Neural progenitor cell (in vitro differentiated cells): ENCODE measurements around the gene TSPYL1. TPM values are rescaled to one million over a fixed set of nuclear protein-coding genes. Genes with fewer than 3 reads are reported as not detected.

Experiments used
- DNase-seq: peaks from one replicate; pipeline ENCODE4 v3.0.0-alpha.2; 2016; ENCODE audit warnings: low spot score
- H2AFZ ChIP-seq: fragments of 200-600 bp; sonication (generic); replicated peaks from 2 replicates; pipeline ENCODE4 v1.6.1; 2016; ENCODE audit warnings: antibody characterized with exemption
- H3F3A ChIP-seq: fragments of 200-600 bp; sonication (generic); 2 replicates; pipeline ENCODE4 v1.6.1; 2016; ENCODE audit warnings: antibody characterized with exemption, low read depth
- H3K27ac ChIP-seq: fragments of 200-600 bp; sonication (generic); 2 replicates; pipeline ENCODE4 v1.5.1; 2016; ENCODE audit warnings: mild to moderate bottlenecking
- H3K27me3 ChIP-seq: fragments of 200-600 bp; sonication (generic); 2 replicates; pipeline ENCODE4 v1.6.1; 2016; ENCODE audit warnings: mild to moderate bottlenecking, moderate library complexity
- H3K36me3 ChIP-seq: fragments of 200-600 bp; sonication (generic); 2 replicates; pipeline ENCODE4 v1.5.1; 2016
- H3K4me1 ChIP-seq: fragments of 200-600 bp; sonication (generic); 2 replicates; pipeline ENCODE4 v1.6.1; 2016; ENCODE audit warnings: mixed run types
- H3K4me2 ChIP-seq: fragments of 200-600 bp; sonication (generic); 2 replicates; pipeline ENCODE4 v1.6.1; 2016
- H3K4me3 ChIP-seq: fragments of 200-600 bp; sonication (generic); 2 replicates; pipeline ENCODE4 v1.5.1; 2016
- H3K79me2 ChIP-seq: fragments of 200-600 bp; sonication (generic); 2 replicates; pipeline ENCODE4 v1.6.1; 2016; ENCODE audit warnings: low read depth
- H3K9ac ChIP-seq: fragments of 200-600 bp; sonication (generic); 2 replicates; pipeline ENCODE4 v1.6.1; 2016
- H3K9me3 ChIP-seq: fragments of 200-600 bp; sonication (generic); 2 replicates; pipeline ENCODE4 v1.5.1; 2016; ENCODE audit warnings: low read depth
- H4K20me1 ChIP-seq: fragments of 200-600 bp; sonication (generic); 2 replicates; pipeline ENCODE4 v1.6.1; 2016; ENCODE audit warnings: low read depth
- H3K27ac Mint-ChIP-seq: 3 replicates; pipeline ENCODE4 v1.8.0; 2021; ENCODE audit warnings: mixed read lengths
- H3K27me3 Mint-ChIP-seq: 2 replicates; pipeline ENCODE4 v1.8.0; 2022; ENCODE audit warnings: low read depth, mild to moderate bottlenecking, inconsistent platforms, moderate library complexity, mixed read lengths; ENCODE audit not compliant: insufficient read depth
- H3K36me3 Mint-ChIP-seq: 3 replicates; pipeline ENCODE4 v1.8.0; 2021; ENCODE audit warnings: mixed read lengths
- H3K4me1 Mint-ChIP-seq: 3 replicates; pipeline ENCODE4 v1.8.0; 2021; ENCODE audit warnings: mixed read lengths
- H3K4me3 Mint-ChIP-seq: 3 replicates; pipeline ENCODE4 v1.8.0; 2021; ENCODE audit warnings: mild to moderate bottlenecking, moderate library complexity, mixed read lengths
- H3K9me3 Mint-ChIP-seq: 3 replicates; pipeline ENCODE4 v1.8.0; 2020; ENCODE audit warnings: mixed read lengths
- EZH2 ChIP-seq: fragments of 200-600 bp; sonication (generic); IDR thresholded peaks from 2 replicates; pipeline ENCODE4 v1.6.1; 2017; ENCODE audit warnings: antibody characterized with exemption, mild to moderate bottlenecking, moderate library complexity
- EZH2phosphoT487 ChIP-seq: fragments of 200-600 bp; sonication (generic); IDR thresholded peaks from 2 replicates; pipeline ENCODE4 v1.6.1; 2017; ENCODE audit warnings: antibody characterized with exemption
- total RNA-seq: library from RNA; depleted of rRNA; stranded (reverse); fragments of >200 nt; gene quantifications from 2 replicates; pipeline ENCODE4 v1.2.3, GENCODE V29; 2015; ENCODE audit warnings: low replicate concordance
- TF ChIP-seq, protein P1 (sequence below): fragments of 200-600 bp; sonication (generic); IDR thresholded peaks from 2 replicates; pipeline ENCODE4 v1.5.1; 2017; ENCODE audit warnings: antibody characterized with exemption, mild to moderate bottlenecking

TSPYL1 gene
- total RNA-seq, 1 donor from 2014 or later: 63.0 TPM

DNA sequence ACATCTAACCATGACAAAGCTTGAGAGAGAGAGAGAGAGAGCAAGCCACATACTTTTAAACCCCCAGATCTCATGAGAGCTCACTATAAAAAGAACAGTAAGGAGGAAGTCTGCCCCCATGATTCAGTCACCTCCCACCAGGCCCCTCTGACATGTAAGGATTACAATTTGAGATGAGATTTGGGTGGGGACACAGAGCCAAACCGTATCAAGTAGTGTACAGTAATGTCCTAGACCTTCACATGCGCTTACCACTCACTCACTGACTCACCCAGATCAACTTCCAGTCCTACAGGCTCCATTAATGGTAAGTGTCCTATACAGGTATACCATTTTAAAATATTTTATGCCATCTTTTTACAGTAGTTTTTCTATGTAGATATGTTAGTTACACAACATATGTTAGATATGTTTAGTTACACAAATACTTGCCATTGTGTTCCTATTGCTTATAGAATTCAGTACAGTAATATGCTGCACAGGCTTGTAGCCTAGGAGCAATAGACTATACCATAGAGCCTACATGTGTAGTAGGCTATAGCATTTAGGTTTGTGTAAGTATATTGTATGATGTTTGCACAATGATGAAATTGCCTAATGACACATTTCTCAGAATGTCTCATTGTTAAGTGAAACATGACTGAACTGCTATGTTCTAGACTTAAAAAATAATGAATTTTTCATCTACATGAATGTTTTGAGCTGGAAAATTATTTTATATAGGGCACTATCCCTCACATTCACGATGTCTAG is 11.7 kb downstream of the TSPYL1 start:
- no peaks in the 10 kb centered on the region for H3K27me3 ChIP-seq
- Mint-ChIP-seq H3K4me1 (peaks cover 13% of the 10 kb centered on the region), H3K4me3 (no peak overlapping the region), H3K27ac (no peak overlapping the region), H3K27me3 (peaks cover 2% of the 10 kb centered on the region), H3K9me3 (peaks cover 3% of the 10 kb centered on the region), H3K36me3 (peaks cover 15% of the 10 kb centered on the region)
- H3K27ac ChIP-seq: no peak overlapping the region
- no peaks in the 10 kb centered on the region for H3K36me3 ChIP-seq
- H3K79me2 ChIP-seq: no peaks in the 10 kb centered on the region
- H3K4me1 ChIP-seq: peaks cover 10% of the 10 kb centered on the region
- no peak overlapping the region for H3K4me3 ChIP-seq
- H3K4me2 ChIP-seq: no peak overlapping the region
- H3K9ac ChIP-seq: no peak overlapping the region
- peaks cover 13% of the 10 kb centered on the region for H4K20me1 ChIP-seq
- no peaks in the 10 kb centered on the region for H3K9me3 ChIP-seq
- H2AFZ ChIP-seq: no peak overlapping the region
- H3F3A ChIP-seq: no peaks in the 10 kb centered on the region
- no peak for DNase-seq
- TF ChIP-seq, protein P1, sequence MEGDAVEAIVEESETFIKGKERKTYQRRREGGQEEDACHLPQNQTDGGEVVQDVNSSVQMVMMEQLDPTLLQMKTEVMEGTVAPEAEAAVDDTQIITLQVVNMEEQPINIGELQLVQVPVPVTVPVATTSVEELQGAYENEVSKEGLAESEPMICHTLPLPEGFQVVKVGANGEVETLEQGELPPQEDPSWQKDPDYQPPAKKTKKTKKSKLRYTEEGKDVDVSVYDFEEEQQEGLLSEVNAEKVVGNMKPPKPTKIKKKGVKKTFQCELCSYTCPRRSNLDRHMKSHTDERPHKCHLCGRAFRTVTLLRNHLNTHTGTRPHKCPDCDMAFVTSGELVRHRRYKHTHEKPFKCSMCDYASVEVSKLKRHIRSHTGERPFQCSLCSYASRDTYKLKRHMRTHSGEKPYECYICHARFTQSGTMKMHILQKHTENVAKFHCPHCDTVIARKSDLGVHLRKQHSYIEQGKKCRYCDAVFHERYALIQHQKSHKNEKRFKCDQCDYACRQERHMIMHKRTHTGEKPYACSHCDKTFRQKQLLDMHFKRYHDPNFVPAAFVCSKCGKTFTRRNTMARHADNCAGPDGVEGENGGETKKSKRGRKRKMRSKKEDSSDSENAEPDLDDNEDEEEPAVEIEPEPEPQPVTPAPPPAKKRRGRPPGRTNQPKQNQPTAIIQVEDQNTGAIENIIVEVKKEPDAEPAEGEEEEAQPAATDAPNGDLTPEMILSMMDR: no peak
- TF ChIP-seq EZH2 (no peak), EZH2phosphoT487 (no peak)

DNA sequence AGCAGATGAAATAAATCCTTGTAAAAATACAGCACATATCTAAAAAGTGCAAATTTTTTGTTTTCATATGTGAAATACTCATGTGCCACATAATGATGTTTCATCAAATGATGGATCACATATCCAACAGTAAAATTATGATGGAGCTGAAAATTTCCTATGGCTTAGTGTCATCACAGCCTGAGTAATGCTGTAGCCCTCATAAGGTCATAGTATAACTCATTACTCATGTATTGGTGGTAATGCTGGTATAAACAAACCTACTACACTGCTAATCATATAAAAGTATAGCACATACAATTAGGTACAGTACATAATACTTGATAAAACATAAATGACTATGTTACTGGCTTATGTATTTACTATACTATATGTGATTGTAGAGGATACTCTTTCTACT is 12.9 kb downstream of the TSPYL1 start:
- Histone ChIP-seq H3K9me3 (no peaks in the 10 kb centered on the region), H3K79me2 (no peaks in the 10 kb centered on the region), H2AFZ (no peak overlapping the region), H3K4me3 (no peak overlapping the region), H3F3A (no peaks in the 10 kb centered on the region), H3K27me3 (no peaks in the 10 kb centered on the region), H3K36me3 (no peaks in the 10 kb centered on the region), H4K20me1 (peaks cover 9% of the 10 kb centered on the region), H3K4me1 (peaks cover 10% of the 10 kb centered on the region), H3K9ac (no peak overlapping the region), H3K4me2 (no peak overlapping the region), H3K27ac (no peak overlapping the region)
- Mint-ChIP-seq H3K4me1 (peaks cover 6% of the 10 kb centered on the region), H3K27me3 (peaks cover 2% of the 10 kb centered on the region), H3K9me3 (peaks cover 8% of the 10 kb centered on the region), H3K4me3 (no peak overlapping the region), H3K36me3 (peaks cover 27% of the 10 kb centered on the region), H3K27ac (no peak overlapping the region)
- TF ChIP-seq EZH2 (no peak), EZH2phosphoT487 (no peak)
- TF ChIP-seq, protein P1: no peak
- no peak for DNase-seq

DNA sequence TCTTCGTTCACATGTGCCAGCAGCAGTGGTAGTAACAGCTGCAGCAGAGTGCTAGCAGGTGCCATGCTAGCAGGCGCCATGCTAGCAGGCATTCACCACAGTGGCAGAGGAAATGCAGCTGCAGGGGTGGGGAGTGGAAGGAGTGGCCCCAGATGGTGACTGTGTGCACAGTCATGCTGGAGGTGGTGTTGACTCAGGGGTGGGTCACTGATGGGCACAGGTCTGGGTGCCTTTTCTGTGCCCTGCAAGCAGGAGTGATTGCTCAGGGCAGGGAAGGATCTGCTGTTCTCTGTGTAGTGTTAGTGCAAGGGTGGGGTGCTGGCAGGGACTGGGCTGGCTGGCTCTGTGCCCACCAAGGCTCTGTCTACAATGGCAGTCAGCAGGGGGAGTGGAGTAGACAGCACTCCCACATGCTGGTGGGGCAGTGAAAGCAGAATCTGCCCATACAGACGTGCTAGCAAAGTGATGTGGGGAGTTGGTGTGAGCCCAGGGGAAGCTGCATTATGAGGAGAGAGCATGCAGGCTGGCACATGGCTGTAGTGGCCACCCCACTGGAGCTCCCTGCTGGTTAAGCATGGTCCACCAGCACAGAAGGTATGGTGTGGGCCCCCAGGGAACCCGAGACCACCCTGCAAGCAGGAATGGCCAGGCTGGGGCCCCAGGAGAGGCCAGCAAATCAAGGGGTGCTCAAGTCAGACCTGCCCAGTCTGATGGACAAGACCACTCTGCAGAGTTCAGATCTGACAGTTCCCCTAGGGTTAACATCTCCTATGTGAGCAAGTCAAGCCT is 14.5 kb downstream of the TSPYL1 start:
- H3K27ac ChIP-seq: no peak overlapping the region
- H3K36me3 ChIP-seq: no peaks in the 10 kb centered on the region
- H3K27me3 ChIP-seq: no peaks in the 10 kb centered on the region
- H3K4me3 ChIP-seq: no peak overlapping the region
- no peak for TF ChIP-seq EZH2
- Mint-ChIP-seq H3K4me1 (peaks cover 9% of the 10 kb centered on the region), H3K36me3 (peaks cover 40% of the 10 kb centered on the region), H3K9me3 (peaks cover 8% of the 10 kb centered on the region), H3K4me3 (no peak overlapping the region), H3K27ac (no peak overlapping the region), H3K27me3 (peaks cover 2% of the 10 kb centered on the region)
- no peak for DNase-seq
- no peaks in the 10 kb centered on the region for H3F3A ChIP-seq
- no peak overlapping the region for H3K9ac ChIP-seq
- H3K9me3 ChIP-seq: no peaks in the 10 kb centered on the region
- no peak overlapping the region for H3K4me2 ChIP-seq
- no peak overlapping the region for H2AFZ ChIP-seq
- H3K79me2 ChIP-seq: no peaks in the 10 kb centered on the region
- no peaks in the 10 kb centered on the region for H3K4me1 ChIP-seq
- H4K20me1 ChIP-seq: peaks cover 9% of the 10 kb centered on the region

DNA sequence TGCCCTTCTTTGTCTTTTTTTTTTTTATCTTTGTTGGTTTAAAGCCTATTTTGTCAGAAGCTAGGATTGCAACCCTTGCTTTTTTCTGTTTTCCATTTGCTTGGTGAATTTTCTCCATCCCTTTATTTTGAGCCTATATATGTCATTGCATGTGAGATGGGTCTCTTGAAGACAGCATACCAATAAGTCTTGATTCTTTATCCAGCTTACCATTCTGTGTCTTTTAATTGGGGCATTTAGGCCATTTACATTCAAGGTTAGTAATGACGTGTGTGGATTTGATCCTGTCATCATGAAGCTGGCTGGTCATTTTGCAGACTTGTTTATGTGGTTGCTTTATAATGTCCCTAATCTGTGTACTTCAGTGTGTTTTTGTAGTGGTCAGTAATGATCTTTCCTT is 16.4 kb downstream of the TSPYL1 start:
- H4K20me1 ChIP-seq: no peaks in the 10 kb centered on the region
- H3K4me2 ChIP-seq: no peak overlapping the region
- Mint-ChIP-seq H3K27ac (no peak overlapping the region), H3K9me3 (peaks cover 8% of the 10 kb centered on the region), H3K27me3 (peaks cover 2% of the 10 kb centered on the region), H3K36me3 (peaks cover 53% of the 10 kb centered on the region), H3K4me3 (no peak overlapping the region), H3K4me1 (peaks cover 5% of the 10 kb centered on the region)
- H3F3A ChIP-seq: no peaks in the 10 kb centered on the region
- H2AFZ ChIP-seq: no peak overlapping the region
- no peak for DNase-seq
- no peaks in the 10 kb centered on the region for H3K4me1 ChIP-seq
- H3K36me3 ChIP-seq: no peaks in the 10 kb centered on the region
- TF ChIP-seq EZH2: no peak
- no peak overlapping the region for H3K9ac ChIP-seq
- no peaks in the 10 kb centered on the region for H3K9me3 ChIP-seq
- H3K27ac ChIP-seq: no peak overlapping the region
- H3K27me3 ChIP-seq: no peaks in the 10 kb centered on the region
- H3K79me2 ChIP-seq: no peaks in the 10 kb centered on the region
- no peak overlapping the region for H3K4me3 ChIP-seq
